GM23248 (cell line): ENCODE data around the gene ZNF8. TPM values are rescaled to one million over a fixed set of nuclear protein-coding genes. Genes with fewer than 3 reads are reported as not detected.

Source experiments
- DNase-seq: peaks from one replicate; pipeline ENCODE4 v3.0.0-alpha.2; 2015
- H2AFZ ChIP-seq: fragments of 200-600 bp; sonication (generic); 2 replicates; pipeline ENCODE4 v1.6.1; 2016; ENCODE audit warnings: antibody characterized with exemption
- H3F3A ChIP-seq: fragments of 200-600 bp; sonication (generic); 2 replicates; pipeline ENCODE4 v1.6.1; 2016; ENCODE audit warnings: mild to moderate bottlenecking, antibody characterized with exemption, mixed run types; ENCODE audit not compliant: insufficient read depth
- H3K27ac ChIP-seq: fragments of 200-600 bp; sonication (generic); 2 replicates; pipeline ENCODE4 v1.5.1; 2016; ENCODE audit warnings: mild to moderate bottlenecking
- H3K27me3 ChIP-seq: fragments of 200-600 bp; sonication (generic); replicated peaks from 2 replicates; pipeline ENCODE4 v1.6.1; 2016; ENCODE audit warnings: mild to moderate bottlenecking; ENCODE audit not compliant: insufficient read depth
- H3K36me3 ChIP-seq: fragments of 200-600 bp; sonication (generic); 2 replicates; pipeline ENCODE4 v1.6.1; 2016; ENCODE audit warnings: low read depth, mild to moderate bottlenecking
- H3K4me1 ChIP-seq: fragments of 200-600 bp; sonication (generic); 2 replicates; pipeline ENCODE4 v1.6.1; 2016; ENCODE audit warnings: mild to moderate bottlenecking; ENCODE audit not compliant: insufficient read depth
- H3K4me2 ChIP-seq: fragments of 200-600 bp; sonication (generic); one replicate; pipeline ENCODE4 v1.6.1; 2016; ENCODE audit warnings: mild to moderate bottlenecking; ENCODE audit not compliant: unreplicated experiment
- H3K4me3 ChIP-seq: fragments of 200-600 bp; sonication (generic); 2 replicates; pipeline ENCODE4 v1.5.1; 2016; ENCODE audit warnings: mild to moderate bottlenecking
- H3K79me2 ChIP-seq: fragments of 200-600 bp; sonication (generic); 2 replicates; pipeline ENCODE4 v1.6.1; 2016; ENCODE audit warnings: mild to moderate bottlenecking; ENCODE audit not compliant: insufficient read depth
- H3K9ac ChIP-seq: fragments of 200-600 bp; sonication (generic); 2 replicates; pipeline ENCODE4 v1.6.1; 2016; ENCODE audit warnings: mild to moderate bottlenecking
- H3K9me2 ChIP-seq: fragments of 200-600 bp; sonication (generic); 2 replicates; pipeline ENCODE4 v1.6.1; 2016; ENCODE audit warnings: mixed run types, mild to moderate bottlenecking, moderate library complexity; ENCODE audit not compliant: insufficient read depth
- H3K9me3 ChIP-seq: fragments of 200-600 bp; sonication (generic); one replicate; pipeline ENCODE4 v1.6.1; 2017; ENCODE audit warnings: low read depth
- H4K20me1 ChIP-seq: fragments of 200-600 bp; sonication (generic); 2 replicates; pipeline ENCODE4 v1.6.0; 2016; ENCODE audit not compliant: insufficient read depth
- EZH2 ChIP-seq: fragments of 200-600 bp; sonication (generic); IDR thresholded peaks from 2 replicates; pipeline ENCODE4 v1.6.1; 2018; ENCODE audit warnings: antibody characterized with exemption, mild to moderate bottlenecking; ENCODE audit not compliant: insufficient read depth, poor library complexity, severe bottlenecking
- EZH2phosphoT487 ChIP-seq: fragments of 200-600 bp; sonication (generic); IDR thresholded peaks from 2 replicates; pipeline ENCODE4 v1.6.1; 2018; ENCODE audit warnings: antibody characterized with exemption, moderate library complexity, mild to moderate bottlenecking, low read depth; ENCODE audit not compliant: insufficient read depth
- WGBS, 2 experiments: methylation state at CpG; one replicate each; pipeline ENCODE4 v1.1.6; 2015 to 2017; ENCODE audit warnings: low lambda C conversion rate in 2 of 2, low coverage in 1 of 2; ENCODE audit errors: missing lambda C conversion rate in 2 of 2; 5-methylcytosine and 5-hydroxymethylcytosine counted together
- in situ Hi-C: fragments of 300-500 bp; cut with MboI; formaldehyde crosslinking; loops from 2 replicates; pipeline ENCODE4 v1.15.0; 2020
- microRNA-seq: library from miRNA; unstranded; fragments of <30 nt; microRNA quantifications from one replicate; pipeline ENCODE4, GENCODE V29; 2016; ENCODE audit warnings: borderline number of aligned reads
- polyA plus RNA-seq: library from polyadenylated mRNA; unstranded; fragments of >200 nt; fragmentation: Nextera tagmentation; extraction: Ambion mirVana; gene quantifications from 2 replicates; pipeline ENCODE4 v1.2.1, GENCODE V29; 2016
- small RNA-seq: library from RNA; depleted of rRNA; stranded (forward); fragments of <200 nt; gene quantifications from one replicate; pipeline ENCODE3, GENCODE V24; 2014; ENCODE audit warnings: low read depth, low replicate concordance
- total RNA-seq: library from RNA; depleted of rRNA; stranded (reverse); fragments of >200 nt; shearing (Covaris generic); gene quantifications from 2 replicates; pipeline ENCODE4 v1.2.3, GENCODE V29; 2014; rRNA removed

ZNF8 gene
- total and polyA plus RNA-seq, 2 experiments from 2014 or later, result 1.1 to 5.7 TPM

GRCh38 chr19:58351990-58352755, 73.4 kb downstream of the ZNF8 start:
- Histone ChIP-seq H3K9ac (no peak overlapping the region), H3K27me3 (no peaks in the 10 kb centered on the region), H2AFZ (no peak overlapping the region), H3K36me3 (no peaks in the 10 kb centered on the region), H3K9me2 (no peaks in the 10 kb centered on the region), H3K4me1 (no peaks in the 10 kb centered on the region; the same call in 1 of the 2 replicates), H3K4me3 (no peak overlapping the region), H3K9me3 (no peaks in the 10 kb centered on the region), H3K4me2 (no peak overlapping the region), H4K20me1 (no peaks in the 10 kb centered on the region), H3F3A (peaks cover 9% of the 10 kb centered on the region; the same call in 1 of the 2 replicates), H3K27ac (no peak overlapping the region), H3K79me2 (peaks cover 23% of the 10 kb centered on the region)
- TF ChIP-seq EZH2phosphoT487 (no peak), EZH2 (no peak)
- in situ Hi-C loops, result no loop called here
- DNase-seq, result no peak
- 60 to 64% methylated on average over 20 to 23 of the region's 23 CpGs for WGBS, 2 experiments

Small RNA genes within 50 kb of the gene (microRNA-seq; reads per million reads assigned to microRNA genes)
- gene MIR6806, result not detected

Small RNA genes within 50 kb of the gene (small RNA-seq; reads per million reads assigned to genes)
- not detected for gene MIR6806

Other genes with a start within 250 kb of the ZNF8 start
- gene ZSCAN1, start 244.9 kb upstream of the ZNF8 start, total RNA-seq, result not detected in 2 replicates
- gene ZSCAN1, start 244.9 kb upstream of the ZNF8 start, polyA plus RNA-seq, result 0.27 and 0.39 TPM in 2 replicates
- 5.1 and 6.4 TPM in 2 replicates for gene ZNF135, start 219.7 kb upstream of the ZNF8 start, total RNA-seq
- 4.6 and 4.9 TPM in 2 replicates for gene ZNF135, start 219.7 kb upstream of the ZNF8 start, polyA plus RNA-seq
- gene ZSCAN18, start 180.7 kb upstream of the ZNF8 start, total RNA-seq, result 47.8 and 52.6 TPM in 2 replicates
- gene ZSCAN18, start 180.7 kb upstream of the ZNF8 start, polyA plus RNA-seq, result 19.0 and 21.8 TPM in 2 replicates
- gene ZNF329, start 128.2 kb upstream of the ZNF8 start, total RNA-seq, result 10.7 and 15.1 TPM in 2 replicates
- gene ZNF329, start 128.2 kb upstream of the ZNF8 start, polyA plus RNA-seq, result 1.7 and 2.6 TPM in 2 replicates
- 18.2 and 20.8 TPM in 2 replicates for gene ZNF274, start 95.9 kb upstream of the ZNF8 start, total RNA-seq
- gene ZNF274, start 95.9 kb upstream of the ZNF8 start, polyA plus RNA-seq, result 16.5 and 18.0 TPM in 2 replicates
- gene ZNF544, start 50.0 kb upstream of the ZNF8 start, total RNA-seq, result 32.0 and 37.8 TPM in 2 replicates
- gene ZNF544, start 50.0 kb upstream of the ZNF8 start, polyA plus RNA-seq, result 10.9 and 15.9 TPM in 2 replicates
- 33.7 and 35.0 TPM in 2 replicates for gene ERVK3-1, start 26.4 kb downstream of the ZNF8 start, total RNA-seq
- gene ERVK3-1, start 26.4 kb downstream of the ZNF8 start, polyA plus RNA-seq, result 40.2 and 41.3 TPM in 2 replicates
- gene ZSCAN22, start 48.0 kb downstream of the ZNF8 start, total RNA-seq, result 1.8 and 3.4 TPM in 2 replicates
- 1.5 and 2.1 TPM in 2 replicates for gene ZSCAN22, start 48.0 kb downstream of the ZNF8 start, polyA plus RNA-seq
- gene A1BG, start 74.5 kb downstream of the ZNF8 start, total RNA-seq, result 22.0 and 63.7 TPM in 2 replicates
- gene A1BG, start 74.5 kb downstream of the ZNF8 start, polyA plus RNA-seq, result 31.3 and 34.3 TPM in 2 replicates
- 0.38 and 0.97 TPM in 2 replicates for gene ZNF497, start 83.8 kb downstream of the ZNF8 start, total RNA-seq
- gene ZNF497, start 83.8 kb downstream of the ZNF8 start, polyA plus RNA-seq, result 0.65 and 0.72 TPM in 2 replicates
- gene ZNF837, start 102.1 kb downstream of the ZNF8 start, total RNA-seq, result 2.5 and 5.3 TPM in 2 replicates
- gene ZNF837, start 102.1 kb downstream of the ZNF8 start, polyA plus RNA-seq, result 1.4 and 2.2 TPM in 2 replicates
- 1,366 and 1,425 TPM in 2 replicates for gene RPS5, start 108.3 kb downstream of the ZNF8 start, total RNA-seq
- 561 and 565 TPM in 2 replicates for gene RPS5, start 108.3 kb downstream of the ZNF8 start, polyA plus RNA-seq
- not detected in 2 replicates for gene RNF225, start 116.7 kb downstream of the ZNF8 start, total RNA-seq
- not detected in 2 replicates for gene RNF225, start 116.7 kb downstream of the ZNF8 start, polyA plus RNA-seq
- gene ZNF584, start 129.7 kb downstream of the ZNF8 start, total RNA-seq, result 8.5 and 14.6 TPM in 2 replicates
- gene ZNF584, start 129.7 kb downstream of the ZNF8 start, polyA plus RNA-seq, result 12.7 and 14.0 TPM in 2 replicates
- 6.1 and 6.7 TPM in 2 replicates for gene ZNF132, start 161.2 kb downstream of the ZNF8 start, total RNA-seq
- gene ZNF132, start 161.2 kb downstream of the ZNF8 start, polyA plus RNA-seq, result 4.5 and 5.8 TPM in 2 replicates
- gene ZNF324B, start 172.7 kb downstream of the ZNF8 start, total RNA-seq, result 10.5 TPM in 2 replicates
- gene ZNF324B, start 172.7 kb downstream of the ZNF8 start, polyA plus RNA-seq, result 2.1 and 3.0 TPM in 2 replicates
- 16.3 and 19.1 TPM in 2 replicates for gene ZNF324, start 188.1 kb downstream of the ZNF8 start, total RNA-seq
- 5.5 and 6.3 TPM in 2 replicates for gene ZNF324, start 188.1 kb downstream of the ZNF8 start, polyA plus RNA-seq
- 17.8 and 18.0 TPM in 2 replicates for gene ZNF446, start 197.4 kb downstream of the ZNF8 start, total RNA-seq
- gene ZNF446, start 197.4 kb downstream of the ZNF8 start, polyA plus RNA-seq, result 5.8 and 6.4 TPM in 2 replicates
- gene SLC27A5, start 233.0 kb downstream of the ZNF8 start, total RNA-seq, result 0.63 and 3.6 TPM in 2 replicates
- 5.1 and 6.3 TPM in 2 replicates for gene SLC27A5, start 233.0 kb downstream of the ZNF8 start, polyA plus RNA-seq
- gene ZBTB45, start 240.9 kb downstream of the ZNF8 start, total RNA-seq, result 5.9 and 9.0 TPM in 2 replicates
- 16.0 and 17.9 TPM in 2 replicates for gene ZBTB45, start 240.9 kb downstream of the ZNF8 start, polyA plus RNA-seq